Esophagus squamous epithelium (tissue), 4 donors: ENCODE measurements around the gene KIF6.

Experiments used
- CTCF ChIP-seq, 6 experiments: fragments of 450-650 bp in 4 of 6; fragments of 200-600 bp in 2 of 6; sonication (generic) in 2 of 6; IDR thresholded peaks; one replicate each; pipeline ENCODE4 v1.5.1; 2016 to 2019; ENCODE audit warnings: antibody characterized with exemption in 6 of 6, mild to moderate bottlenecking in 4 of 6, moderate library complexity in 4 of 6
- POLR2A ChIP-seq, 4 donors: fragments of 450-650 bp; IDR thresholded peaks; one replicate each; pipeline ENCODE4 v1.6.1; 2017; ENCODE audit warnings: antibody characterized with exemption in 4 of 4, mild to moderate bottlenecking in 4 of 4, moderate library complexity in 3 of 4

GRCh38 chr6:39468385-39468784, 256.8 kb downstream of the KIF6 start:
- no peak for TF ChIP-seq CTCF (IDR thresholded peaks at IDR 0.05)
- TF ChIP-seq POLR2A (IDR thresholded peaks at IDR 0.05) = no peak
